Endodermal cell (in vitro differentiated cells): ENCODE results near the gene FBXL17. TPM values are rescaled to one million over a fixed set of nuclear protein-coding genes. Genes with fewer than 3 reads are reported as not detected.

Experiments used
- DNase-seq: peaks from one replicate; pipeline ENCODE4 v3.0.0-alpha.2; 2017
- H3K27ac ChIP-seq: 2 replicates; pipeline ENCODE4 v1.5.1; 2013; ENCODE audit warnings: mild to moderate bottlenecking, low read depth, low read length, moderate library complexity
- H3K27me3 ChIP-seq: 2 replicates; pipeline ENCODE4 v1.6.1; 2013; ENCODE audit warnings: mild to moderate bottlenecking, low read length, moderate library complexity; ENCODE audit not compliant: insufficient read depth, control insufficient read depth, poor library complexity, severe bottlenecking
- H3K36me3 ChIP-seq: 2 replicates; pipeline ENCODE4 v1.7.0; 2013; ENCODE audit warnings: mild to moderate bottlenecking, low read length, moderate library complexity; ENCODE audit not compliant: control insufficient read depth, insufficient read depth
- H3K4me1 ChIP-seq: one replicate; pipeline ENCODE4 v1.7.0; 2013; ENCODE audit warnings: low read length; ENCODE audit not compliant: control insufficient read depth, insufficient read depth
- H3K4me3 ChIP-seq: 2 replicates; pipeline ENCODE4 v1.5.1; 2013; ENCODE audit warnings: mild to moderate bottlenecking, low read length, moderate library complexity
- H3K9ac ChIP-seq: 2 replicates; pipeline ENCODE4 v1.6.1; 2013; ENCODE audit warnings: mild to moderate bottlenecking, low read length, moderate library complexity; ENCODE audit not compliant: poor library complexity, severe bottlenecking; ENCODE audit errors: extremely low read depth
- H3K9me3 ChIP-seq: 2 replicates; pipeline ENCODE4 v1.6.1; 2013; ENCODE audit warnings: mild to moderate bottlenecking, low read length, moderate library complexity; ENCODE audit not compliant: control insufficient read depth
- H3K27ac Mint-ChIP-seq: 2 replicates; pipeline ENCODE4 v1.8.0; 2020; ENCODE audit warnings: mixed read lengths
- H3K27me3 Mint-ChIP-seq: 2 replicates; pipeline ENCODE4 v1.8.0; 2021; ENCODE audit warnings: mild to moderate bottlenecking, mixed read lengths; ENCODE audit not compliant: insufficient read depth
- H3K36me3 Mint-ChIP-seq: 2 replicates; pipeline ENCODE4 v1.8.0; 2020; ENCODE audit warnings: low read depth, mixed read lengths
- H3K4me1 Mint-ChIP-seq: 2 replicates; pipeline ENCODE4 v1.8.0; 2020; ENCODE audit warnings: mixed read lengths
- H3K4me3 Mint-ChIP-seq: 2 replicates; pipeline ENCODE4 v1.8.0; 2020; ENCODE audit warnings: mild to moderate bottlenecking, moderate library complexity, mixed read lengths
- H3K9me3 Mint-ChIP-seq: 2 replicates; pipeline ENCODE4 v1.8.0; 2020; ENCODE audit warnings: mild to moderate bottlenecking, mixed read lengths
- WGBS, 2 experiments: methylation state at CpG; one replicate each; pipeline versions ENCODE4 v1.1.5 to v1.1.7; 2013; ENCODE audit warnings: missing lambda C conversion rate in 2 of 2, mixed read lengths in 1 of 2; ENCODE audit not compliant: insufficient coverage in 1 of 2, insufficient read length in 1 of 2; 5-methylcytosine and 5-hydroxymethylcytosine counted together
- total RNA-seq, 2 donors: library from RNA; stranded (reverse); fragmentation: NEBNext Ultra II Directional in 1 of 2; extraction: Animal tissue kit (Norgen Biotek cat#: 25700) in 1 of 2; gene quantifications; 2 replicates in 1 of 2; 3 replicates in 1 of 2; pipeline ENCODE4 v1.2.1, GENCODE V29; 2021
- TF ChIP-seq, protein P1 (sequence below): fragments of 200-600 bp; sonication (generic); conservative IDR thresholded peaks from 2 replicates; pipeline ENCODE4 v1.5.0; 2021; ENCODE audit warnings: antibody characterized with exemption, mild to moderate bottlenecking

FBXL17 gene
- total RNA-seq, 2 donors from 2014 or later, result 7.4 to 8.6 TPM

DNA sequence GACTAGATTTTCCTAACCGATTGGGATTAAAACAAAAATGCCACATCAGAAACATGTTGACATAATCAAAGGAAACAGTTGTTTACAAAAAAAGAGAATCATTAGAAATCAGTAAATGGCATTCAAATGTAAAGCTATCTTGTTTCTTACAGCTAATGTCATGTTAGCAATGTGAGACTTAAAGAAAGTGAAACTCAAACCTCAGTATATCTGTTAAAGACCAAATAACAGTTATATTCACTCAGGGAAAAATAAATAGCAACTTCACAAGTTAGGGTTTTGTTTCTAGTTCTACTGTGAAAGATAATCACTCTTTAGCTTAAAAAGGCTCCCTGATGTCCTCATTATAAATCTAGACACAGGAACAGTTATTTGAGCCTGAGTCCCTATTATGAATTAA lies 521.9 kb downstream of the FBXL17 start:
- no peak for DNase-seq
- H3K36me3 ChIP-seq, result no peaks in the 10 kb centered on the region
- H3K9ac ChIP-seq, result no peak overlapping the region
- H3K9me3 ChIP-seq, result no peaks in the 10 kb centered on the region
- H3K4me3 ChIP-seq, result no peak overlapping the region
- no peaks in the 10 kb centered on the region for H3K27me3 ChIP-seq
- Mint-ChIP-seq H3K36me3 (no peaks in the 10 kb centered on the region), H3K4me3 (no peak overlapping the region), H3K27ac (no peak overlapping the region), H3K4me1 (peaks cover 10% of the 10 kb centered on the region), H3K9me3 (no peaks in the 10 kb centered on the region), H3K27me3 (no peaks in the 10 kb centered on the region)
- no peak overlapping the region for H3K27ac ChIP-seq
- H3K4me1 ChIP-seq, result peaks cover 4% of the 10 kb centered on the region
- TF ChIP-seq, protein P1, sequence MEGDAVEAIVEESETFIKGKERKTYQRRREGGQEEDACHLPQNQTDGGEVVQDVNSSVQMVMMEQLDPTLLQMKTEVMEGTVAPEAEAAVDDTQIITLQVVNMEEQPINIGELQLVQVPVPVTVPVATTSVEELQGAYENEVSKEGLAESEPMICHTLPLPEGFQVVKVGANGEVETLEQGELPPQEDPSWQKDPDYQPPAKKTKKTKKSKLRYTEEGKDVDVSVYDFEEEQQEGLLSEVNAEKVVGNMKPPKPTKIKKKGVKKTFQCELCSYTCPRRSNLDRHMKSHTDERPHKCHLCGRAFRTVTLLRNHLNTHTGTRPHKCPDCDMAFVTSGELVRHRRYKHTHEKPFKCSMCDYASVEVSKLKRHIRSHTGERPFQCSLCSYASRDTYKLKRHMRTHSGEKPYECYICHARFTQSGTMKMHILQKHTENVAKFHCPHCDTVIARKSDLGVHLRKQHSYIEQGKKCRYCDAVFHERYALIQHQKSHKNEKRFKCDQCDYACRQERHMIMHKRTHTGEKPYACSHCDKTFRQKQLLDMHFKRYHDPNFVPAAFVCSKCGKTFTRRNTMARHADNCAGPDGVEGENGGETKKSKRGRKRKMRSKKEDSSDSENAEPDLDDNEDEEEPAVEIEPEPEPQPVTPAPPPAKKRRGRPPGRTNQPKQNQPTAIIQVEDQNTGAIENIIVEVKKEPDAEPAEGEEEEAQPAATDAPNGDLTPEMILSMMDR, result no peak
- WGBS, 2 experiments, result 75 to 80% methylated on average over 1 of the region's 1 CpG

- DNase-seq, result no peak
- H3K9ac ChIP-seq, result no peak overlapping the region
- TF ChIP-seq, protein P1, result no peak
- H3K9me3 ChIP-seq, result no peaks in the 10 kb centered on the region
- Mint-ChIP-seq H3K4me3 (no peak overlapping the region), H3K36me3 (no peaks in the 10 kb centered on the region), H3K4me1 (peaks cover 14% of the 10 kb centered on the region), H3K27me3 (no peaks in the 10 kb centered on the region), H3K27ac (no peak overlapping the region), H3K9me3 (no peaks in the 10 kb centered on the region)
- no peak overlapping the region for H3K27ac ChIP-seq
- no peaks in the 10 kb centered on the region for H3K27me3 ChIP-seq
- no peaks in the 10 kb centered on the region for H3K36me3 ChIP-seq
- 76% methylated on average over 3 of the region's 3 CpGs; no CpG with 5 or more reads in 1 of the 2 experiments for WGBS, 2 experiments
- peaks cover 4% of the 10 kb centered on the region for H3K4me1 ChIP-seq
- H3K4me3 ChIP-seq, result no peak overlapping the region
Measured at GRCh38 chr5:107858788-107859187, 523.1 kb downstream of the FBXL17 start.

DNA sequence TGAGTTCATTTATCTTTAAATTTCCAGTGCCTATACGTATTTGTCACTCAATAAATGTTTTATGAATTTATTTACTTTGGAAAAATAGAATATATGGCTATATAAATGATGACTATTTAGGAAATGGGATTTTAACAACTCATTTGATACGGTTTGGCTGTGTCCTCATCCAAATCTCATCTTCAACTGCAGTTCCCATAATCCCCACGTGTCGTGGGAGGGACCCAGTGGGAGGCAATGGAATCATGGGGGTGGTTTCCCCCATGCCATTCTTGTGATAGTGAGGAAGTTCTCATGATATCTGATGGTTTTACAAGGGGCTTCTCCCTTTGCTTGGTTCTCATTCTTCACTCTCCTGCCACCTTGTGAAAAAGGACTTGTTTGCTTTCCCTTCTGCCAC lies 523.6 kb downstream of the FBXL17 start:
- no peaks in the 10 kb centered on the region for H3K9me3 Mint-ChIP-seq
- no peak overlapping the region for H3K27ac Mint-ChIP-seq
- H3K4me1 Mint-ChIP-seq, result peaks cover 14% of the 10 kb centered on the region
- no peak for DNase-seq
- Histone ChIP-seq H3K4me3 (no peak overlapping the region), H3K4me1 (peaks cover 4% of the 10 kb centered on the region), H3K27me3 (no peaks in the 10 kb centered on the region), H3K9me3 (no peaks in the 10 kb centered on the region), H3K36me3 (no peaks in the 10 kb centered on the region), H3K9ac (no peak overlapping the region), H3K27ac (no peak overlapping the region)
- TF ChIP-seq, protein P1, result peak; percentile 46
- no peaks in the 10 kb centered on the region for H3K36me3 Mint-ChIP-seq
- H3K4me3 Mint-ChIP-seq, result no peak overlapping the region
- 86% methylated on average over 3 of the region's 4 CpGs; no CpG with 5 or more reads in 1 of the 2 experiments for WGBS, 2 experiments
- no peaks in the 10 kb centered on the region for H3K27me3 Mint-ChIP-seq
